IMR-90 (cell line): ENCODE data around the gene IDH3G. TPM values are rescaled to one million over a fixed set of nuclear protein-coding genes. Genes with fewer than 3 reads are reported as not detected.

ENCODE experiments used
- ATAC-seq: fragments of 200-7000 bp; cut with Tn5 transposase; 2 replicates; pipeline ENCODE4 v1.9.1; 2020; ENCODE audit warnings: low read depth, mild to moderate bottlenecking, moderate library complexity
- BruUV-seq: library from RNA; stranded (reverse); fragments of 400-500 nt; replicated peaks from 2 replicates; lab custom pipeline; 2021; lab: Mats Ljungman, UMichigan
- CTCF ChIA-PET: fragments of 300-600 bp; formaldehyde crosslinking; extraction: SDS; loops from one replicate; lab custom pipeline; 2021; ENCODE audit warnings: antibody characterized with exemption; lab: Yijun Ruan, JAX
- POLR2A ChIA-PET: fragments of 300-600 bp; sonication (Branson Sonifier 250); formaldehyde crosslinking; loops from one replicate; lab custom pipeline; 2022; ENCODE audit warnings: antibody characterized with exemption; ENCODE audit not compliant: unreplicated experiment; lab: Charles Lee
- DNase-seq: peaks from one replicate; pipeline ENCODE4 v3.0.0; 2013
- H2AFZ ChIP-seq: replicated peaks from 2 replicates; pipeline ENCODE3; 2013; ENCODE audit warnings: low read length, mild to moderate bottlenecking; ENCODE audit not compliant: poor library complexity
- H2AK5ac ChIP-seq: 2 replicates; pipeline ENCODE4 v1.6.1; 2013; ENCODE audit warnings: low read depth, low read length, inconsistent platforms
- H2AK9ac ChIP-seq: replicated peaks from 2 replicates; pipeline ENCODE3; 2013; ENCODE audit warnings: mild to moderate bottlenecking, low read depth, low read length, moderate library complexity; ENCODE audit not compliant: poor library complexity
- H2BK120ac ChIP-seq: 2 replicates; pipeline ENCODE4 v1.6.1; 2013; ENCODE audit warnings: low read depth, low read length, inconsistent platforms
- H2BK15ac ChIP-seq: 3 replicates; pipeline ENCODE4 v1.6.1; 2013; ENCODE audit warnings: low read depth, low read length, inconsistent platforms
- H2BK20ac ChIP-seq: 2 replicates; pipeline ENCODE4 v1.6.1; 2013; ENCODE audit warnings: low read depth, mild to moderate bottlenecking, inconsistent platforms, low read length, moderate library complexity
- H2BK5ac ChIP-seq: 2 replicates; pipeline ENCODE4 v1.6.1; 2013; ENCODE audit warnings: mild to moderate bottlenecking, low read depth, low read length, inconsistent platforms; ENCODE audit not compliant: poor library complexity, severe bottlenecking
- H3K14ac ChIP-seq: replicated peaks from 2 replicates; pipeline ENCODE4 v1.6.1; 2013; ENCODE audit warnings: low read depth, low read length, inconsistent platforms
- H3K18ac ChIP-seq: 2 replicates; pipeline ENCODE4 v1.6.1; 2013; ENCODE audit warnings: low read depth, low read length, control low read depth
- H3K23ac ChIP-seq: 2 replicates; pipeline ENCODE4 v1.6.1; 2013; ENCODE audit warnings: low read depth, low read length, inconsistent platforms
- H3K27ac ChIP-seq: 2 replicates; pipeline ENCODE4 v1.5.1; 2013; ENCODE audit warnings: mild to moderate bottlenecking, control low read depth, low read length; ENCODE audit not compliant: insufficient read depth
- H3K27me3 ChIP-seq: 2 replicates; pipeline ENCODE4 v1.6.1; 2013; ENCODE audit warnings: low read length; ENCODE audit not compliant: control insufficient read depth, insufficient read depth
- H3K36me3 ChIP-seq: 2 replicates; pipeline ENCODE4 v1.6.1; 2013; ENCODE audit warnings: low read length, mixed read lengths; ENCODE audit not compliant: control insufficient read depth, insufficient read depth
- H3K4ac ChIP-seq: 2 replicates; pipeline ENCODE4 v1.6.1; 2013; ENCODE audit warnings: low read depth, low read length, inconsistent platforms
- H3K4me1 ChIP-seq: 2 replicates; pipeline ENCODE4 v1.6.1; 2013; ENCODE audit warnings: low read length, mixed read lengths; ENCODE audit not compliant: control insufficient read depth, insufficient read depth
- H3K4me2 ChIP-seq: 2 replicates; pipeline ENCODE4 v1.6.1; 2013; ENCODE audit warnings: low read depth, mild to moderate bottlenecking, control low read depth, low read length, moderate library complexity
- H3K4me3 ChIP-seq: 2 replicates; pipeline ENCODE4 v1.5.1; 2013; ENCODE audit warnings: low read depth, mild to moderate bottlenecking, control low read depth, low read length, moderate library complexity; ENCODE audit not compliant: insufficient read depth
- H3K56ac ChIP-seq: 2 replicates; pipeline ENCODE4 v1.6.1; 2013; ENCODE audit warnings: low read length, inconsistent platforms; ENCODE audit not compliant: insufficient read depth; ENCODE audit errors: extremely low read depth
- H3K79me1 ChIP-seq, 2 experiments: 2 replicates each; pipeline ENCODE4 v1.6.1; 2013; ENCODE audit warnings: low read length in 2 of 2, inconsistent platforms in 1 of 2, low read depth in 1 of 2
- H3K9ac ChIP-seq: 2 replicates; pipeline ENCODE4 v1.6.1; 2013; ENCODE audit warnings: low read depth, low read length, control low read depth
- H3K9me1 ChIP-seq: 2 replicates; pipeline ENCODE4 v1.6.1; 2013; ENCODE audit warnings: low read length, inconsistent platforms; ENCODE audit not compliant: insufficient read depth
- H3K9me3 ChIP-seq: 2 replicates; pipeline ENCODE4 v1.6.1; 2013; ENCODE audit warnings: low read length; ENCODE audit not compliant: control insufficient read depth, insufficient read depth
- H4K20me1 ChIP-seq: 2 replicates; pipeline ENCODE4 v1.6.1; 2013; ENCODE audit warnings: low read length, inconsistent platforms; ENCODE audit not compliant: insufficient read depth
- H4K5ac ChIP-seq: 2 replicates; pipeline ENCODE4 v1.6.1; 2013; ENCODE audit warnings: mild to moderate bottlenecking, low read depth, low read length, control low read depth
- H4K8ac ChIP-seq, 2 experiments: 2 replicates each; pipeline ENCODE4 v1.6.1; 2013; ENCODE audit warnings: low read depth in 2 of 2, low read length in 2 of 2, control low read depth in 1 of 2, inconsistent platforms in 1 of 2
- H4K91ac ChIP-seq: 2 replicates; pipeline ENCODE4 v1.6.1; 2013; ENCODE audit warnings: low read depth, low read length, inconsistent platforms; ENCODE audit not compliant: insufficient read depth
- BHLHE40 ChIP-seq: fragments of 150-350 bp; IDR thresholded peaks from 2 replicates; pipeline ENCODE4 v1.6.1; 2016; ENCODE audit warnings: mild to moderate bottlenecking, low read depth, low read length
- CEBPB ChIP-seq: IDR thresholded peaks from 2 replicates; pipeline ENCODE4 v1.6.1; 2012; ENCODE audit warnings: low read depth, low read length, improper control_type of control experiment
- CHD1 ChIP-seq: IDR thresholded peaks from 2 replicates; pipeline ENCODE4 v1.6.1; 2012; ENCODE audit warnings: low read depth, low read length, improper control_type of control experiment
- CTCF ChIP-seq: conservative IDR thresholded peaks from 2 replicates; pipeline ENCODE4 v1.5.1; 2012; ENCODE audit warnings: mild to moderate bottlenecking, low read depth, low read length, improper control_type of control experiment
- FOS ChIP-seq: fragments of 150-350 bp; IDR thresholded peaks from 2 replicates; pipeline ENCODE4 v1.6.1; 2016; ENCODE audit warnings: low read depth, low read length
- MAFK ChIP-seq: IDR thresholded peaks from 2 replicates; pipeline ENCODE4 v1.6.1; 2012; ENCODE audit warnings: low read depth, low read length, improper control_type of control experiment
- MXI1 ChIP-seq: IDR thresholded peaks from 2 replicates; pipeline ENCODE4 v1.6.1; 2012; ENCODE audit warnings: low read depth, mild to moderate bottlenecking, low read length, moderate library complexity, borderline replicate concordance
- NFE2L2 ChIP-seq: fragments of 150-350 bp; IDR thresholded peaks from 2 replicates; pipeline ENCODE4 v1.6.1; 2016; ENCODE audit warnings: low read depth, mild to moderate bottlenecking, low read length
- POLR2A ChIP-seq: IDR thresholded peaks from 2 replicates; pipeline ENCODE4 v1.6.1; 2012; ENCODE audit warnings: mild to moderate bottlenecking, low read depth, low read length
- RAD21 ChIP-seq: IDR thresholded peaks from 2 replicates; pipeline ENCODE4 v1.6.1; 2012; ENCODE audit warnings: low read length, improper control_type of control experiment
- RCOR1 ChIP-seq: IDR thresholded peaks from 2 replicates; pipeline ENCODE4 v1.6.1; 2012; ENCODE audit warnings: mild to moderate bottlenecking, low read length, improper control_type of control experiment; ENCODE audit not compliant: insufficient replicate concordance
- RFX5 ChIP-seq: IDR thresholded peaks from 2 replicates; pipeline ENCODE4 v1.8.0; 2012; ENCODE audit warnings: low read depth, mild to moderate bottlenecking, low read length, moderate library complexity
- SMC3 ChIP-seq: fragments of 150-350 bp; IDR thresholded peaks from 2 replicates; pipeline ENCODE4 v1.6.1; 2016; ENCODE audit warnings: low read depth, mild to moderate bottlenecking, antibody characterized with exemption, low read length, moderate library complexity
- USF2 ChIP-seq: fragments of 150-350 bp; IDR thresholded peaks from 2 replicates; pipeline ENCODE4 v1.6.1; 2017; ENCODE audit warnings: mild to moderate bottlenecking, antibody characterized with exemption, low read length, low read depth
- WGBS, 2 experiments: methylation state at CpG; one replicate each; pipeline versions ENCODE4 v1.1.5 to v1.1.7; 2013; ENCODE audit warnings: missing lambda C conversion rate in 2 of 2; ENCODE audit not compliant: insufficient read length in 1 of 2; ENCODE audit errors: extremely low coverage in 2 of 2; 5-methylcytosine and 5-hydroxymethylcytosine counted together
- dilution Hi-C: fragments of 300-500 bp; cut with HindIII; formaldehyde crosslinking; loops from one replicate; pipeline ENCODE4 v1.14.3; 2018; ENCODE audit warnings: low sequenced_read_pairs; ENCODE audit not compliant: unreplicated experiment
- in situ Hi-C: fragments of 300-500 bp; cut with MboI; formaldehyde crosslinking; loops from 3 replicates; pipeline ENCODE4 v1.14.3; 2019; ENCODE audit warnings: low sequenced_read_pairs, inconsistent platforms, mixed read lengths
- intact Hi-C: fragments of 100-400 bp; cut with micrococcal nuclease; formaldehyde crosslinking; loops from 2 replicates; pipeline ENCODE4 v1.10.0; 2022
- polyA plus RNA-seq, 3 experiments: library from polyadenylated mRNA; depleted of rRNA; stranded (reverse); fragments of >200 nt; gene quantifications; 2 replicates each; pipeline ENCODE4 v1.2.3, GENCODE V29; 2012; ENCODE audit warnings: low replicate concordance in 1 of 3
- total RNA-seq: library from RNA; depleted of rRNA; stranded (reverse); fragments of >200 nt; gene quantifications from 2 replicates; pipeline ENCODE4 v1.2.3, GENCODE V29; 2012
- TF ChIP-seq, protein P1 (sequence below): fragments of 150-350 bp; IDR thresholded peaks from 2 replicates; pipeline ENCODE4 v1.6.1; 2016; ENCODE audit warnings: low read depth, mild to moderate bottlenecking, low read length, moderate library complexity, borderline replicate concordance

The IDH3G gene
- total and polyA plus RNA-seq, 2 of the 4 experiments (the other 2 are of a cell fraction): 79.4 to 85.7 TPM

GRCh38 chrX:153776120-153776599 lies 18.0 kb downstream of the IDH3G start:
- Histone ChIP-seq H2BK120ac (no peak overlapping the region), H3K27me3 (no peaks in the 10 kb centered on the region), H4K8ac (no peak overlapping the region), H3K9me1 (no peaks in the 10 kb centered on the region), H3K4ac (no peak overlapping the region), H2AK9ac (no peak overlapping the region), H3K79me1 (no peaks in the 10 kb centered on the region), H4K5ac (no peak overlapping the region), H3K36me3 (peaks cover 4% of the 10 kb centered on the region; the same call in 1 of the 2 replicates), H3K23ac (no peak overlapping the region), H3K56ac (no peak overlapping the region), H3K27ac (no peak overlapping the region), H2BK20ac (no peak overlapping the region), H3K4me3 (no peak overlapping the region), H3K4me1 (no peaks in the 10 kb centered on the region), H4K20me1 (no peaks in the 10 kb centered on the region), H2BK5ac (no peak overlapping the region), H2AFZ (no peak overlapping the region), H3K14ac (no peak overlapping the region), H3K18ac (no peak overlapping the region), H2AK5ac (no peak overlapping the region), H3K9me3 (no peaks in the 10 kb centered on the region; the same call in 1 of the 2 replicates), H3K4me2 (no peak overlapping the region), H4K91ac (no peak overlapping the region), H3K9ac (no peak overlapping the region), H2BK15ac (no peak overlapping the region)
- POLR2A ChIA-PET: no interaction called here
- no TSS peak for BruUV-seq
- in situ Hi-C loops (no loop called here), dilution Hi-C loops (no loop called here), intact Hi-C loops (no loop called here)
- CTCF ChIA-PET: no interaction called here
- no peak for ATAC-seq
- no peak for TF ChIP-seq CEBPB
- no peak for TF ChIP-seq FOS
- TF ChIP-seq MXI1: no peak
- TF ChIP-seq BHLHE40: no peak
- TF ChIP-seq, protein P1, sequence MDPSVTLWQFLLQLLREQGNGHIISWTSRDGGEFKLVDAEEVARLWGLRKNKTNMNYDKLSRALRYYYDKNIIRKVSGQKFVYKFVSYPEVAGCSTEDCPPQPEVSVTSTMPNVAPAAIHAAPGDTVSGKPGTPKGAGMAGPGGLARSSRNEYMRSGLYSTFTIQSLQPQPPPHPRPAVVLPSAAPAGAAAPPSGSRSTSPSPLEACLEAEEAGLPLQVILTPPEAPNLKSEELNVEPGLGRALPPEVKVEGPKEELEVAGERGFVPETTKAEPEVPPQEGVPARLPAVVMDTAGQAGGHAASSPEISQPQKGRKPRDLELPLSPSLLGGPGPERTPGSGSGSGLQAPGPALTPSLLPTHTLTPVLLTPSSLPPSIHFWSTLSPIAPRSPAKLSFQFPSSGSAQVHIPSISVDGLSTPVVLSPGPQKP: no peak
- no peak for TF ChIP-seq NFE2L2
- TF ChIP-seq CHD1: no peak
- TF ChIP-seq MAFK: no peak
- TF ChIP-seq RFX5: no peak
- TF ChIP-seq POLR2A: no peak
- no peak for TF ChIP-seq CTCF
- TF ChIP-seq SMC3: no peak
- no peak for TF ChIP-seq RCOR1
- no peak for TF ChIP-seq USF2
- no peak for TF ChIP-seq RAD21
- WGBS, 2 experiments: no CpG with 5 or more reads among the region's 20 CpGs
- no peak for DNase-seq
